Astrocyte of the spinal cord (primary cell): ENCODE data around the gene ACSL1.

Experiments used
- DNase-seq: peaks from one replicate; pipeline ENCODE4 v3.0.0; 2011; ENCODE audit warnings: low read depth, low spot score
- H3K4me3 ChIP-seq: 2 replicates; pipeline ENCODE4 v1.5.1; 2011; ENCODE audit warnings: low read depth, mild to moderate bottlenecking, low read length, moderate library complexity
- CTCF ChIP-seq: IDR thresholded peaks from 2 replicates; pipeline ENCODE4 v1.5.1; 2012; ENCODE audit warnings: low read depth, mild to moderate bottlenecking, low read length, inconsistent platforms
- in situ Hi-C: cut with HindIII; loops from 2 replicates; pipeline ENCODE4 v1.10.0; 2017; ENCODE audit warnings: low sequenced_read_pairs

Gene ACSL1

GRCh38 chr4:184816962-184817361, 8.8 kb downstream of the ACSL1 start:
- TF ChIP-seq CTCF, result no peak
- H3K4me3 ChIP-seq, result no peak overlapping the region
- no peak for DNase-seq
- in situ Hi-C loops, result no loop called here

- peak; percentile 80 for DNase-seq
- no peak for TF ChIP-seq CTCF
- H3K4me3 ChIP-seq, result no peak overlapping the region
- in situ Hi-C loops, result no loop called here
These were observed 10.5 kb downstream of the ACSL1 start for GRCh38 chr4:184815046-184815877.

GRCh38 chr4:184814686-184815045, 11.1 kb downstream of the ACSL1 start:
- TF ChIP-seq CTCF, result no peak
- no peak for DNase-seq
- in situ Hi-C loops, result no loop called here
- no peak overlapping the region for H3K4me3 ChIP-seq

- in situ Hi-C loops, result no loop called here
- no peak for TF ChIP-seq CTCF
- no peak overlapping the region for H3K4me3 ChIP-seq
- DNase-seq, result peak; percentile 60
These were observed 13.1 kb downstream of the ACSL1 start for GRCh38 chr4:184812651-184813181.

GRCh38 chr4:184812199-184812542, 13.6 kb downstream of the ACSL1 start:
- in situ Hi-C loops, result no loop called here
- H3K4me3 ChIP-seq, result no peak overlapping the region
- DNase-seq, result no peak
- TF ChIP-seq CTCF, result no peak

GRCh38 chr4:184811526-184812198, 14.1 kb downstream of the ACSL1 start:
- no peak for TF ChIP-seq CTCF
- in situ Hi-C loops, result no loop called here
- H3K4me3 ChIP-seq, result no peak overlapping the region
- no peak for DNase-seq
